Hematopoietic multipotent progenitor cell (in vitro differentiated cells): ENCODE measurements around the gene OR2K2. TPM values are rescaled to one million over a fixed set of nuclear protein-coding genes. Genes with fewer than 3 reads are reported as not detected.
"Not testable (repeated sequence)": the region's sequence is repeated elsewhere in the genome, so short reads cannot be mapped to it uniquely, and the experiment has no call there.

Experiments used
- DNase-seq, 3 donors: peaks; one replicate each; pipeline ENCODE4 v3.0.0-alpha.2; 2011 to 2015; ENCODE audit warnings: low read depth in 2 of 3, low spot score in 2 of 3
- total RNA-seq: library from RNA; depleted of rRNA; stranded (reverse); fragments of >200 nt; gene quantifications from one replicate; pipeline ENCODE4 v1.2.3, GENCODE V29; 2012

Gene OR2K2
- 0.27 TPM for total RNA-seq

- no peak for DNase-seq
Measured at GRCh38 chr9:111330124-111330523, at the start of gene OR2K2. Gene OR2K2, minus strand, starts transcription at chr9:111330224. Its CDS starts 1,791 bp downstream, at chr9:111328433.

GRCh38 chr9:111375817-111376564, 46.0 kb upstream of the OR2K2 start:
- no peak for DNase-seq

- DNase-seq, result no peak
Measured at GRCh38 chr9:111375062-111375461, 45.0 kb upstream of the OR2K2 start.

GRCh38 chr9:111372297-111372696, 42.3 kb upstream of the OR2K2 start:
- DNase-seq, result no peak

GRCh38 chr9:111366978-111367377, 37.0 kb upstream of the OR2K2 start:
- no peak for DNase-seq

- no peak for DNase-seq
Measured at GRCh38 chr9:111362526-111362925, 32.5 kb upstream of the OR2K2 start.

GRCh38 chr9:111360881-111361280, 30.9 kb upstream of the OR2K2 start:
- DNase-seq, result no peak

- DNase-seq, result no peak
Measured at GRCh38 chr9:111356481-111357244, 26.6 kb upstream of the OR2K2 start.

- DNase-seq, result no peak
Measured at GRCh38 chr9:111352545-111352944, 22.5 kb upstream of the OR2K2 start.

GRCh38 chr9:111350556-111350955, 20.5 kb upstream of the OR2K2 start:
- no peak for DNase-seq

GRCh38 chr9:111349766-111350165, 19.7 kb upstream of the OR2K2 start:
- DNase-seq, result no peak

GRCh38 chr9:111348821-111349271, 18.8 kb upstream of the OR2K2 start:
- DNase-seq, result no peak

GRCh38 chr9:111334318-111334863, 4.4 kb upstream of the OR2K2 start:
- not testable (repeated sequence) for DNase-seq

- no peak for DNase-seq
Measured at GRCh38 chr9:111320631-111321030, 9.4 kb downstream of the OR2K2 start.

- DNase-seq, result no peak
Measured at GRCh38 chr9:111316796-111317195, 13.2 kb downstream of the OR2K2 start.

GRCh38 chr9:111305914-111306313, 24.1 kb downstream of the OR2K2 start:
- no peak for DNase-seq

- DNase-seq, result not testable (repeated sequence)
Measured at GRCh38 chr9:111304000-111304399, 26.0 kb downstream of the OR2K2 start.

- no peak for DNase-seq
Measured at GRCh38 chr9:111301195-111301594, 28.8 kb downstream of the OR2K2 start.

- DNase-seq, result no peak
Measured at GRCh38 chr9:111300140-111300735, 29.8 kb downstream of the OR2K2 start.

- DNase-seq, result not testable (repeated sequence)
Measured at GRCh38 chr9:111299599-111299966, 30.4 kb downstream of the OR2K2 start.
